Endothelial cell of umbilical vein (primary cell): Measurements from ENCODE around the gene PRKCD. TPM values are rescaled to one million over a fixed set of nuclear protein-coding genes. Genes with fewer than 3 reads are reported as not detected.
A peak's percentile ranks its signal among the peaks of the same experiment; 100 is the strongest.

Experiments used
- BruUV-seq: library from RNA; stranded (reverse); fragments of 400-500 nt; replicated peaks from 2 replicates; lab custom pipeline; 2021; lab: Mats Ljungman, UMichigan
- CTCF ChIA-PET: fragments of 300-600, 350-600 bp; sonication (Branson Sonifier 250); formaldehyde crosslinking; loops from one replicate; lab custom pipeline; 2021; ENCODE audit warnings: antibody characterized with exemption, inconsistent platforms; lab: Charles Lee
- POLR2A ChIA-PET: fragments of 300-600, 350-600 bp; sonication (Branson Sonifier 250); formaldehyde crosslinking; loops from one replicate; lab custom pipeline; 2021; ENCODE audit warnings: antibody characterized with exemption, inconsistent platforms; lab: Charles Lee
- DNase-seq: peaks from one replicate; pipeline ENCODE4 v3.0.0-alpha.2; 2011; ENCODE audit warnings: low read depth, low spot score
- FAIRE-seq: peaks from 2 replicates; lab custom pipeline; 2011; peaks lifted over from hg19 to GRCh38; lab: Jason Lieb, UNC
- H2AFZ ChIP-seq: 2 replicates; pipeline ENCODE4 v1.6.0; 2012; ENCODE audit warnings: low read depth, low read length, control low read depth, inconsistent platforms
- H3K27ac ChIP-seq: 2 replicates; pipeline ENCODE4 v1.5.1; 2011; ENCODE audit warnings: low read depth, mild to moderate bottlenecking, control low read depth, low read length, moderate library complexity; ENCODE audit not compliant: insufficient read depth
- H3K27me3 ChIP-seq, 2 experiments: 2 replicates each; pipeline versions ENCODE4 v1.6.0 to v1.6.1; 2011; ENCODE audit warnings: low read length in 2 of 2, mixed read lengths in 1 of 2; ENCODE audit not compliant: control insufficient read depth in 2 of 2, insufficient read depth in 2 of 2
- H3K36me3 ChIP-seq, 2 experiments: 2 replicates in 1 of 2; 3 replicates in 1 of 2; pipeline ENCODE4 v1.5.1; 2011; ENCODE audit warnings: low read length in 2 of 2, mild to moderate bottlenecking in 1 of 2, moderate library complexity in 1 of 2; ENCODE audit not compliant: control insufficient read depth in 2 of 2, insufficient read depth in 2 of 2; ENCODE audit errors: extremely low read depth in 1 of 2
- H3K4me1 ChIP-seq: 3 replicates; pipeline ENCODE4 v1.5.1; 2011; ENCODE audit warnings: mild to moderate bottlenecking, low read length; ENCODE audit not compliant: control insufficient read depth, insufficient read depth; ENCODE audit errors: extremely low read depth
- H3K4me2 ChIP-seq: 2 replicates; pipeline ENCODE4 v1.6.1; 2011; ENCODE audit warnings: low read length, control low read depth, mixed read lengths; ENCODE audit not compliant: insufficient read depth
- H3K4me3 ChIP-seq, 3 experiments: fragments of 200-600 bp in 1 of 3; sonication (generic), shearing (Covaris generic) in 1 of 3; replicated peaks in 1 of 3; 2 replicates each; pipeline ENCODE4 v1.5.1; 2011 to 2016; ENCODE audit warnings: control low read depth in 3 of 3, low read length in 3 of 3, mild to moderate bottlenecking in 2 of 3, inconsistent platforms in 1 of 3, low read depth in 1 of 3, moderate library complexity in 1 of 3; ENCODE audit not compliant: insufficient read depth in 1 of 3
- H3K79me2 ChIP-seq: 2 replicates; pipeline ENCODE4 v1.6.0; 2012; ENCODE audit warnings: low read length, inconsistent platforms; ENCODE audit not compliant: control insufficient read depth, insufficient read depth
- H3K9ac ChIP-seq: replicated peaks from 2 replicates; pipeline ENCODE3; 2011; ENCODE audit warnings: low read length, control low read depth; ENCODE audit not compliant: insufficient read depth; ENCODE audit errors: extremely low read depth
- H3K9me1 ChIP-seq: replicated peaks from 3 replicates; pipeline ENCODE4 v1.6.0; 2011; ENCODE audit warnings: mild to moderate bottlenecking, low read length; ENCODE audit not compliant: control insufficient read depth, insufficient read depth; ENCODE audit errors: extremely low read depth
- H3K9me3 ChIP-seq: replicated peaks from 2 replicates; pipeline ENCODE4 v1.5.1; 2012; ENCODE audit warnings: low read length, inconsistent platforms; ENCODE audit not compliant: control insufficient read depth, insufficient read depth
- H4K20me1 ChIP-seq: replicated peaks from 2 replicates; pipeline ENCODE3; 2011; ENCODE audit warnings: mild to moderate bottlenecking, low read length; ENCODE audit not compliant: control insufficient read depth, insufficient read depth; ENCODE audit errors: extremely low read depth
- EZH2 ChIP-seq: IDR thresholded peaks from 2 replicates; pipeline ENCODE4 v1.6.1; 2012; ENCODE audit warnings: borderline replicate concordance, low read depth, mild to moderate bottlenecking, moderate library complexity, low read length, inconsistent platforms; ENCODE audit not compliant: severe bottlenecking
- FOS ChIP-seq: IDR thresholded peaks from 2 replicates; pipeline ENCODE4 v1.6.1; 2011; ENCODE audit warnings: mild to moderate bottlenecking, low read length, moderate library complexity, borderline replicate concordance; ENCODE audit not compliant: insufficient read depth
- GATA2 ChIP-seq: IDR thresholded peaks from 2 replicates; pipeline ENCODE4 v1.7.0; 2011; ENCODE audit warnings: low read depth, mild to moderate bottlenecking, moderate library complexity, mixed read lengths, low read length; ENCODE audit not compliant: insufficient read length, insufficient read depth
- JUN ChIP-seq: IDR thresholded peaks from 2 replicates; pipeline ENCODE4 v1.6.1; 2011; ENCODE audit warnings: borderline replicate concordance, low read depth; ENCODE audit not compliant: insufficient read length, insufficient read depth
- MYC ChIP-seq: IDR thresholded peaks from one replicate; pipeline ENCODE4 v1.6.1; 2011; ENCODE audit warnings: mild to moderate bottlenecking, low read depth, low read length
- POLR2A ChIP-seq: IDR thresholded peaks from 2 replicates; pipeline ENCODE4 v1.6.1; 2012; ENCODE audit warnings: low read depth, mild to moderate bottlenecking, control low read depth, low read length
- POLR2AphosphoS5 ChIP-seq: IDR thresholded peaks from 2 replicates; pipeline ENCODE4 v1.6.1; 2012; ENCODE audit warnings: low read depth, mild to moderate bottlenecking, control low read depth, low read length, moderate library complexity; ENCODE audit not compliant: insufficient read depth
- dilution Hi-C: fragments of 300-500 bp; cut with MboI; formaldehyde crosslinking; loops from one replicate; pipeline ENCODE4 v1.15.0; 2019; ENCODE audit warnings: low sequenced_read_pairs; ENCODE audit not compliant: extremely low pct_ligation_motif_present
- intact Hi-C: fragments of 100-400 bp; cut with micrococcal nuclease; formaldehyde crosslinking; loops from one replicate; pipeline ENCODE4 v1.10.0; 2022
- polyA plus RNA-seq, 4 experiments: library from polyadenylated mRNA; depleted of rRNA in 3 of 4; stranded (reverse) in 3 of 4; unstranded in 1 of 4; fragments of >200 nt; gene quantifications; 2 replicates each; pipeline versions ENCODE4 v1.2.1 to v1.2.3, GENCODE V29; 2011 to 2012; ENCODE audit warnings: missing spikeins in 1 of 4
- total RNA-seq: library from RNA; stranded (reverse); gene quantifications from 2 replicates; pipeline ENCODE4 v1.2.3, GENCODE V29; 2021
- TF ChIP-seq, protein P1 (sequence below), 2 donors: IDR thresholded peaks; 1 replicate in 1 of 2; 2 replicates in 1 of 2; pipeline ENCODE4 v1.5.1; 2011; ENCODE audit warnings: low read length in 2 of 2, mild to moderate bottlenecking in 2 of 2, moderate library complexity in 2 of 2, control low read depth in 1 of 2, inconsistent platforms in 1 of 2, low read depth in 1 of 2; ENCODE audit not compliant: insufficient read depth in 1 of 2; ENCODE audit errors: extremely low read depth in 1 of 2
- TF ChIP-seq, protein P2 (sequence below): IDR thresholded peaks from 2 replicates; pipeline ENCODE4 v1.6.1; 2011; ENCODE audit not compliant: insufficient read depth, insufficient read length

The PRKCD gene
- total and polyA plus RNA-seq, 2 donors (not counting 3 experiments of a cell fraction or from before 2014, with no cell fraction given): 15.5 to 19.0 TPM

GRCh38 chr3:53163444-53164387, 2.7 kb downstream of the PRKCD start:
- Histone ChIP-seq H3K79me2 (peaks cover 6% of the 10 kb centered on the region), H3K9me1 (no peaks in the 10 kb centered on the region), H3K4me1 (peaks cover 33% of the 10 kb centered on the region), H4K20me1 (no peaks in the 10 kb centered on the region), H3K27ac (no peak overlapping the region), H3K9me3 (no peaks in the 10 kb centered on the region), H3K4me2 (no peak overlapping the region), H3K27me3 (no peaks in the 10 kb centered on the region), H3K9ac (no peak overlapping the region), H2AFZ (no peak overlapping the region), H3K4me3 (no peak overlapping the region), H3K36me3 (no peaks in the 10 kb centered on the region)
- CTCF ChIA-PET: interaction anchor here (1.0 to 2.5 kb wide), 4 partner anchors 30 to 50 kb away, joined by 3 to 8 read pairs (median 6); no protein-coding TSS in a partner anchor
- BruUV-seq: no TSS peak
- POLR2A ChIA-PET: no interaction called here
- FAIRE-seq: peak; percentile 43
- dilution Hi-C loops: no loop called here
- DNase-seq: no peak
- TF ChIP-seq POLR2AphosphoS5 (no peak), POLR2A (no peak), MYC (no peak), FOS (no peak), GATA2 (no peak), EZH2 (no peak), JUN (no peak)
- TF ChIP-seq, protein P1, sequence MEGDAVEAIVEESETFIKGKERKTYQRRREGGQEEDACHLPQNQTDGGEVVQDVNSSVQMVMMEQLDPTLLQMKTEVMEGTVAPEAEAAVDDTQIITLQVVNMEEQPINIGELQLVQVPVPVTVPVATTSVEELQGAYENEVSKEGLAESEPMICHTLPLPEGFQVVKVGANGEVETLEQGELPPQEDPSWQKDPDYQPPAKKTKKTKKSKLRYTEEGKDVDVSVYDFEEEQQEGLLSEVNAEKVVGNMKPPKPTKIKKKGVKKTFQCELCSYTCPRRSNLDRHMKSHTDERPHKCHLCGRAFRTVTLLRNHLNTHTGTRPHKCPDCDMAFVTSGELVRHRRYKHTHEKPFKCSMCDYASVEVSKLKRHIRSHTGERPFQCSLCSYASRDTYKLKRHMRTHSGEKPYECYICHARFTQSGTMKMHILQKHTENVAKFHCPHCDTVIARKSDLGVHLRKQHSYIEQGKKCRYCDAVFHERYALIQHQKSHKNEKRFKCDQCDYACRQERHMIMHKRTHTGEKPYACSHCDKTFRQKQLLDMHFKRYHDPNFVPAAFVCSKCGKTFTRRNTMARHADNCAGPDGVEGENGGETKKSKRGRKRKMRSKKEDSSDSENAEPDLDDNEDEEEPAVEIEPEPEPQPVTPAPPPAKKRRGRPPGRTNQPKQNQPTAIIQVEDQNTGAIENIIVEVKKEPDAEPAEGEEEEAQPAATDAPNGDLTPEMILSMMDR (IDR thresholded peaks at IDR 0.05; ENCODE audit: extremely low read depth in 1 of 2, insufficient read depth in 1 of 2, low read depth in 1 of 2, low read length in 2 of 2): no peak
- TF ChIP-seq, protein P2, sequence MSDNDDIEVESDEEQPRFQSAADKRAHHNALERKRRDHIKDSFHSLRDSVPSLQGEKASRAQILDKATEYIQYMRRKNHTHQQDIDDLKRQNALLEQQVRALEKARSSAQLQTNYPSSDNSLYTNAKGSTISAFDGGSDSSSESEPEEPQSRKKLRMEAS: no peak
- intact Hi-C loops: no loop called here
